ENCODE results near the gene GAREM1. TPM values are rescaled to one million over a fixed set of nuclear protein-coding genes. Genes with fewer than 3 reads are reported as not detected.

Gene GAREM1
- total RNA-seq, 1 experiment from 2014 or later = 4.7 TPM

DNA sequence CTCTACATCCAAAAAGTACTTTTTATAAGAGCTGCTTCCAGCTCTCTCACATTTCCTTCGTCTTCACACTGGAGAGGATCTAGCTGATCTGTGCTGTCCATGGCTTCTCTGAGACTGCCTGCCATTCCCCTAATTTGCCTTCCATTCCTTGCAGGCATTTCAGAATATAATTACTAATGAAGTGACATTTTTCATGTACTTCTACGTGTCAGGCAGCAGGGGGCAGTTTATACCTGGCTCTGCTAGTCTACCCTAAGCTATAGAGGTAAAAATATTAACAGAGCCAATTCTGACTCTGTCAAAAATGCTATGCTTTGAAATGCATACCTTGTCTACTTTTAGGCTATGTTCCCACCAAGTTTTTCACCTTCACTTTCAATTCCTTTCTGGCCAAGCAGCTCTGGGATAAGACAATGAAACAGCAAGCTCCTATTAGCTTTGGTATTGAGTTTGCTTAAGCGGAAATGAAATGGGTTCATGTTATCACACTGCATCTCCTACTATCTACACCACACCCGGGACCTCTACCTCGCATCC, 198.9 kb downstream of the GAREM1 start:
- peak; percentile 5 for DNase-seq (ENCODE audit: low read depth, low spot score)
- H3K27me3 ChIP-seq (ENCODE audit: control insufficient read depth, insufficient read depth, low read length) = no peaks in the 10 kb centered on the region
- TF ChIP-seq, protein P1, sequence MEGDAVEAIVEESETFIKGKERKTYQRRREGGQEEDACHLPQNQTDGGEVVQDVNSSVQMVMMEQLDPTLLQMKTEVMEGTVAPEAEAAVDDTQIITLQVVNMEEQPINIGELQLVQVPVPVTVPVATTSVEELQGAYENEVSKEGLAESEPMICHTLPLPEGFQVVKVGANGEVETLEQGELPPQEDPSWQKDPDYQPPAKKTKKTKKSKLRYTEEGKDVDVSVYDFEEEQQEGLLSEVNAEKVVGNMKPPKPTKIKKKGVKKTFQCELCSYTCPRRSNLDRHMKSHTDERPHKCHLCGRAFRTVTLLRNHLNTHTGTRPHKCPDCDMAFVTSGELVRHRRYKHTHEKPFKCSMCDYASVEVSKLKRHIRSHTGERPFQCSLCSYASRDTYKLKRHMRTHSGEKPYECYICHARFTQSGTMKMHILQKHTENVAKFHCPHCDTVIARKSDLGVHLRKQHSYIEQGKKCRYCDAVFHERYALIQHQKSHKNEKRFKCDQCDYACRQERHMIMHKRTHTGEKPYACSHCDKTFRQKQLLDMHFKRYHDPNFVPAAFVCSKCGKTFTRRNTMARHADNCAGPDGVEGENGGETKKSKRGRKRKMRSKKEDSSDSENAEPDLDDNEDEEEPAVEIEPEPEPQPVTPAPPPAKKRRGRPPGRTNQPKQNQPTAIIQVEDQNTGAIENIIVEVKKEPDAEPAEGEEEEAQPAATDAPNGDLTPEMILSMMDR (IDR thresholded peaks at IDR 0.05) = peak; percentile 73
- TF ChIP-seq, protein P2, sequence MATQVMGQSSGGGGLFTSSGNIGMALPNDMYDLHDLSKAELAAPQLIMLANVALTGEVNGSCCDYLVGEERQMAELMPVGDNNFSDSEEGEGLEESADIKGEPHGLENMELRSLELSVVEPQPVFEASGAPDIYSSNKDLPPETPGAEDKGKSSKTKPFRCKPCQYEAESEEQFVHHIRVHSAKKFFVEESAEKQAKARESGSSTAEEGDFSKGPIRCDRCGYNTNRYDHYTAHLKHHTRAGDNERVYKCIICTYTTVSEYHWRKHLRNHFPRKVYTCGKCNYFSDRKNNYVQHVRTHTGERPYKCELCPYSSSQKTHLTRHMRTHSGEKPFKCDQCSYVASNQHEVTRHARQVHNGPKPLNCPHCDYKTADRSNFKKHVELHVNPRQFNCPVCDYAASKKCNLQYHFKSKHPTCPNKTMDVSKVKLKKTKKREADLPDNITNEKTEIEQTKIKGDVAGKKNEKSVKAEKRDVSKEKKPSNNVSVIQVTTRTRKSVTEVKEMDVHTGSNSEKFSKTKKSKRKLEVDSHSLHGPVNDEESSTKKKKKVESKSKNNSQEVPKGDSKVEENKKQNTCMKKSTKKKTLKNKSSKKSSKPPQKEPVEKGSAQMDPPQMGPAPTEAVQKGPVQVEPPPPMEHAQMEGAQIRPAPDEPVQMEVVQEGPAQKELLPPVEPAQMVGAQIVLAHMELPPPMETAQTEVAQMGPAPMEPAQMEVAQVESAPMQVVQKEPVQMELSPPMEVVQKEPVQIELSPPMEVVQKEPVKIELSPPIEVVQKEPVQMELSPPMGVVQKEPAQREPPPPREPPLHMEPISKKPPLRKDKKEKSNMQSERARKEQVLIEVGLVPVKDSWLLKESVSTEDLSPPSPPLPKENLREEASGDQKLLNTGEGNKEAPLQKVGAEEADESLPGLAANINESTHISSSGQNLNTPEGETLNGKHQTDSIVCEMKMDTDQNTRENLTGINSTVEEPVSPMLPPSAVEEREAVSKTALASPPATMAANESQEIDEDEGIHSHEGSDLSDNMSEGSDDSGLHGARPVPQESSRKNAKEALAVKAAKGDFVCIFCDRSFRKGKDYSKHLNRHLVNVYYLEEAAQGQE (IDR thresholded peaks at IDR 0.05; ENCODE audit: insufficient read depth in 1 of 2, low read depth in 2 of 2, low read length in 1 of 2) = no peak
- no peak overlapping the region for H3K27ac ChIP-seq (ENCODE audit: low read length)
- in situ Hi-C loops (cut with HindIII; ENCODE audit: low pct_unique_long_range_greater_than_20kb, low sequenced_read_pairs) = no loop called here
- ATAC-seq = peak; percentile 74; the same call in 1 of the 2 replicates
- no peaks in the 10 kb centered on the region for H3K36me3 ChIP-seq (ENCODE audit: control insufficient read depth, insufficient read depth, low read length)
- no peaks in the 10 kb centered on the region for H3K9me3 ChIP-seq (ENCODE audit: control insufficient read depth, insufficient read depth, low read depth, low read length)
- no peaks in the 10 kb centered on the region for H3K4me1 ChIP-seq (ENCODE audit: control insufficient read depth, insufficient read depth, low read length)
- H3K4me3 ChIP-seq (ENCODE audit: low read depth in 2 of 2, low read length in 2 of 2) = no peak overlapping the region
- CTCF ChIA-PET = interaction anchor here (0.6 to 1.8 kb wide), 9 partner anchors 8 to 282 kb away, joined by 3 to 19 read pairs (median 3); partner anchors contain the start of gene GAREM1
- intact Hi-C loops (cut with micrococcal nuclease; ENCODE audit: unreplicated experiment) = loop anchor here (2.0 to 5.0 kb wide), 2 partner anchors 199 to 281 kb away; partner anchors contain the start of gene GAREM1
- POLR2A ChIA-PET = interaction anchor here (0.6 kb wide), 1 partner anchor 177 kb away, joined by 3 read pairs; no protein-coding TSS in a partner anchor
- BruUV-seq (replicated peaks) = no TSS peak

- H3K9me3 ChIP-seq (ENCODE audit: control insufficient read depth, insufficient read depth, low read depth, low read length) = no peaks in the 10 kb centered on the region
- TF ChIP-seq, protein P1 (IDR thresholded peaks at IDR 0.05) = no peak
- TF ChIP-seq SIN3A (IDR thresholded peaks at IDR 0.05; ENCODE audit: borderline replicate concordance, insufficient read depth, low read depth, low read length) (no peak), TCF7L2 (IDR thresholded peaks at IDR 0.05; ENCODE audit: low read depth, low read length) (no peak), POLR2AphosphoS5 (IDR thresholded peaks at IDR 0.05; ENCODE audit: low read depth, low read length) (no peak)
- TF ChIP-seq, protein P2 (IDR thresholded peaks at IDR 0.05; ENCODE audit: insufficient read depth in 1 of 2, low read depth in 2 of 2, low read length in 1 of 2) = no peak
- in situ Hi-C loops (cut with HindIII; ENCODE audit: low pct_unique_long_range_greater_than_20kb, low sequenced_read_pairs) (no loop called here), intact Hi-C loops (cut with micrococcal nuclease; ENCODE audit: unreplicated experiment) (loop anchor here (2.0 to 5.0 kb wide), 2 partner anchors 200 to 282 kb away; partner anchors contain the start of gene GAREM1)
- BruUV-seq (replicated peaks) = no TSS peak
- no peaks in the 10 kb centered on the region for H3K27me3 ChIP-seq (ENCODE audit: control insufficient read depth, insufficient read depth, low read length)
- CTCF ChIA-PET = interaction anchor here (0.8 kb wide), 1 partner anchor 368 kb away, joined by 5 read pairs; no protein-coding TSS in a partner anchor
- H3K36me3 ChIP-seq (ENCODE audit: control insufficient read depth, insufficient read depth, low read length) = no peaks in the 10 kb centered on the region
- POLR2A ChIA-PET = no interaction called here
- no peak overlapping the region for H3K4me3 ChIP-seq (ENCODE audit: low read depth in 2 of 2, low read length in 2 of 2)
- H3K27ac ChIP-seq (ENCODE audit: low read length) = no peak overlapping the region
- no peak for ATAC-seq
- DNase-seq (ENCODE audit: low read depth, low spot score) = no peak
- no peaks in the 10 kb centered on the region for H3K4me1 ChIP-seq (ENCODE audit: control insufficient read depth, insufficient read depth, low read length)
Observed at GRCh38 chr18:32270341-32270740, 200.3 kb downstream of the GAREM1 start.

Measured in Panc1 (cell line).